Neural progenitor cell (in vitro differentiated cells): ENCODE data around the gene CRY2. TPM values are rescaled to one million over a fixed set of nuclear protein-coding genes. Genes with fewer than 3 reads are reported as not detected.

Experiments used
- DNase-seq: peaks from one replicate; pipeline ENCODE4 v3.0.0-alpha.2; 2016; ENCODE audit warnings: low spot score
- H2AFZ ChIP-seq: fragments of 200-600 bp; sonication (generic); replicated peaks from 2 replicates; pipeline ENCODE4 v1.6.1; 2016; ENCODE audit warnings: antibody characterized with exemption
- H3F3A ChIP-seq: fragments of 200-600 bp; sonication (generic); 2 replicates; pipeline ENCODE4 v1.6.1; 2016; ENCODE audit warnings: antibody characterized with exemption, low read depth
- H3K27ac ChIP-seq: fragments of 200-600 bp; sonication (generic); 2 replicates; pipeline ENCODE4 v1.5.1; 2016; ENCODE audit warnings: mild to moderate bottlenecking
- H3K27me3 ChIP-seq: fragments of 200-600 bp; sonication (generic); 2 replicates; pipeline ENCODE4 v1.6.1; 2016; ENCODE audit warnings: mild to moderate bottlenecking, moderate library complexity
- H3K36me3 ChIP-seq: fragments of 200-600 bp; sonication (generic); 2 replicates; pipeline ENCODE4 v1.5.1; 2016
- H3K4me1 ChIP-seq: fragments of 200-600 bp; sonication (generic); 2 replicates; pipeline ENCODE4 v1.6.1; 2016; ENCODE audit warnings: mixed run types
- H3K4me2 ChIP-seq: fragments of 200-600 bp; sonication (generic); 2 replicates; pipeline ENCODE4 v1.6.1; 2016
- H3K4me3 ChIP-seq: fragments of 200-600 bp; sonication (generic); 2 replicates; pipeline ENCODE4 v1.5.1; 2016
- H3K79me2 ChIP-seq: fragments of 200-600 bp; sonication (generic); 2 replicates; pipeline ENCODE4 v1.6.1; 2016; ENCODE audit warnings: low read depth
- H3K9ac ChIP-seq: fragments of 200-600 bp; sonication (generic); 2 replicates; pipeline ENCODE4 v1.6.1; 2016
- H3K9me3 ChIP-seq: fragments of 200-600 bp; sonication (generic); 2 replicates; pipeline ENCODE4 v1.5.1; 2016; ENCODE audit warnings: low read depth
- H4K20me1 ChIP-seq: fragments of 200-600 bp; sonication (generic); 2 replicates; pipeline ENCODE4 v1.6.1; 2016; ENCODE audit warnings: low read depth
- H3K27ac Mint-ChIP-seq: 3 replicates; pipeline ENCODE4 v1.8.0; 2021; ENCODE audit warnings: mixed read lengths
- H3K27me3 Mint-ChIP-seq: 2 replicates; pipeline ENCODE4 v1.8.0; 2022; ENCODE audit warnings: low read depth, mild to moderate bottlenecking, inconsistent platforms, moderate library complexity, mixed read lengths; ENCODE audit not compliant: insufficient read depth
- H3K36me3 Mint-ChIP-seq: 3 replicates; pipeline ENCODE4 v1.8.0; 2021; ENCODE audit warnings: mixed read lengths
- H3K4me1 Mint-ChIP-seq: 3 replicates; pipeline ENCODE4 v1.8.0; 2021; ENCODE audit warnings: mixed read lengths
- H3K4me3 Mint-ChIP-seq: 3 replicates; pipeline ENCODE4 v1.8.0; 2021; ENCODE audit warnings: mild to moderate bottlenecking, moderate library complexity, mixed read lengths
- H3K9me3 Mint-ChIP-seq: 3 replicates; pipeline ENCODE4 v1.8.0; 2020; ENCODE audit warnings: mixed read lengths
- EZH2 ChIP-seq: fragments of 200-600 bp; sonication (generic); IDR thresholded peaks from 2 replicates; pipeline ENCODE4 v1.6.1; 2017; ENCODE audit warnings: antibody characterized with exemption, mild to moderate bottlenecking, moderate library complexity
- EZH2phosphoT487 ChIP-seq: fragments of 200-600 bp; sonication (generic); IDR thresholded peaks from 2 replicates; pipeline ENCODE4 v1.6.1; 2017; ENCODE audit warnings: antibody characterized with exemption
- total RNA-seq: library from RNA; depleted of rRNA; stranded (reverse); fragments of >200 nt; gene quantifications from 2 replicates; pipeline ENCODE4 v1.2.3, GENCODE V29; 2015; ENCODE audit warnings: low replicate concordance
- TF ChIP-seq, protein P1 (sequence below): fragments of 200-600 bp; sonication (generic); IDR thresholded peaks from 2 replicates; pipeline ENCODE4 v1.5.1; 2017; ENCODE audit warnings: antibody characterized with exemption, mild to moderate bottlenecking

CRY2 gene
- total RNA-seq, 1 donor from 2014 or later, result 15.8 TPM

DNA sequence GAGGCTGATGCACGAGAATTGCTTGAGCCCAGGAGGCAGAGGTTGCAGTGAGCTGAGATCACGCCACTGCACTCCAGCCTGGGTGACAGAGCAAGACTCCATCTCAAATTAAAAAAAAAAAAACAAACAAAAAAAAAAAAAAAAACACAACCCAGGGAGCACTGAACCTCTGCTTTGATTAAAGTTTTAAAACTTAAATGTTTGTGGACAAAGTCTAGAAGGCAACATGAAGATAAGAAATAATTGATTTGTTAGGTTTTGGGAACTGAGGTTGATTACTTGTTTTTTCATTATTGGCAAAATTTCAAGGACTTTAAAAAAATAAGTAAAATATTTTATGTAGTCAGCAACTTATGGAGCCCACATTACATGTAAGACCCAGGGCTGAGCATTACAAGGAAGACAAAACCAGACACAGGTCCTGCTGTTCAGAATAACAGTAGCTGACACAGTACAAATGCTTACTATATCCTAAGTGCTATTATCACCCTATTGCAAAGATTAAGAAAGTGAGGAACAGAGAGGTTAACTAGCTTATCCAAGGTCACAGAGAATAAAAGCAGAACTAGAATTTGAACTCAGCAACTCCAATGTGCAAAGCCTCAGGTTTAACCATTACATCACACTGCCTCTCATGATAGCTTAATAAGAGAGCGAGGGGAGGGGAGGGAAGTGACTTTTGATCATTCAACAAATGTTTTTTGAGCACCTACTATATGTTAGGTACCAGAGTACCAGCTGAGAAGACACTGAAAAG is 2.3 kb upstream of the CRY2 start:
- Mint-ChIP-seq H3K36me3 (no peaks in the 10 kb centered on the region), H3K27me3 (peaks cover 13% of the 10 kb centered on the region), H3K4me3 (no peak overlapping the region), H3K27ac (no peak overlapping the region), H3K4me1 (peaks cover 18% of the 10 kb centered on the region), H3K9me3 (no peaks in the 10 kb centered on the region)
- TF ChIP-seq EZH2 (no peak), EZH2phosphoT487 (no peak)
- TF ChIP-seq, protein P1, sequence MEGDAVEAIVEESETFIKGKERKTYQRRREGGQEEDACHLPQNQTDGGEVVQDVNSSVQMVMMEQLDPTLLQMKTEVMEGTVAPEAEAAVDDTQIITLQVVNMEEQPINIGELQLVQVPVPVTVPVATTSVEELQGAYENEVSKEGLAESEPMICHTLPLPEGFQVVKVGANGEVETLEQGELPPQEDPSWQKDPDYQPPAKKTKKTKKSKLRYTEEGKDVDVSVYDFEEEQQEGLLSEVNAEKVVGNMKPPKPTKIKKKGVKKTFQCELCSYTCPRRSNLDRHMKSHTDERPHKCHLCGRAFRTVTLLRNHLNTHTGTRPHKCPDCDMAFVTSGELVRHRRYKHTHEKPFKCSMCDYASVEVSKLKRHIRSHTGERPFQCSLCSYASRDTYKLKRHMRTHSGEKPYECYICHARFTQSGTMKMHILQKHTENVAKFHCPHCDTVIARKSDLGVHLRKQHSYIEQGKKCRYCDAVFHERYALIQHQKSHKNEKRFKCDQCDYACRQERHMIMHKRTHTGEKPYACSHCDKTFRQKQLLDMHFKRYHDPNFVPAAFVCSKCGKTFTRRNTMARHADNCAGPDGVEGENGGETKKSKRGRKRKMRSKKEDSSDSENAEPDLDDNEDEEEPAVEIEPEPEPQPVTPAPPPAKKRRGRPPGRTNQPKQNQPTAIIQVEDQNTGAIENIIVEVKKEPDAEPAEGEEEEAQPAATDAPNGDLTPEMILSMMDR, result no peak
- no peaks in the 10 kb centered on the region for H3K9me3 ChIP-seq
- DNase-seq, result no peak
- no peaks in the 10 kb centered on the region for H3K36me3 ChIP-seq
- peaks cover 7% of the 10 kb centered on the region for H3K4me1 ChIP-seq
- peaks cover 24% of the 10 kb centered on the region for H4K20me1 ChIP-seq
- no peak overlapping the region for H2AFZ ChIP-seq
- peaks cover 20% of the 10 kb centered on the region for H3K79me2 ChIP-seq
- no peak overlapping the region for H3K4me2 ChIP-seq
- H3K27ac ChIP-seq, result no peak overlapping the region
- H3K27me3 ChIP-seq, result peaks cover 39% of the 10 kb centered on the region
- H3K9ac ChIP-seq, result no peak overlapping the region
- no peaks in the 10 kb centered on the region for H3F3A ChIP-seq
- H3K4me3 ChIP-seq, result no peak overlapping the region

DNA sequence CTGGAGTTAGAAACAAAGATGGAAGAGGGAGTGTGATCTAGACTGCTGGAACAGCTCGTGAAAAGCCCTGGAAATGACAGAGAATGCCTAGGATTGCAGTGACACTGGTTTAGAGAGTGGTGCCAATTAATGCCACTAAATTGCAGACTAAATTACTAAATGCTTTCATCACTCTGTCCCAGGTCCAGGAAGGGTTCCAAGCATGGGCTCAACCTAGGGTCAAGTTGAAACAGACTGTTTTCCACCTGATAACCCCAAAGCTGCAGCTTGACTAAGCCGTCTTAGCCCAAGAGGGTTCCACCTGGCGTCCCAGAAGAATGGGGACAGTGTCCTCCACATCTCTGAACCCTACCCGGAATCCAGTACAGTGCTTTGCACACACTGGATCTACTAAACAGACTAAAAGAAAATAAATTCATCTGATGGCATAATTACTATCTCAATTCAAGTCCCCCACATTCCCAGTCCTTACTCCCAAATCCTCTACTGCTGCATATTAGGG is 1.1 kb upstream of the CRY2 start:
- peak overlapping the region; percentile 11 for H3K4me3 Mint-ChIP-seq
- no peak for DNase-seq
- Histone ChIP-seq H3K79me2 (peaks cover 20% of the 10 kb centered on the region), H3K27ac (no peak overlapping the region), H3K4me2 (no peak overlapping the region), H2AFZ (no peak overlapping the region), H3K4me3 (no peak overlapping the region), H3F3A (no peaks in the 10 kb centered on the region), H3K9me3 (no peaks in the 10 kb centered on the region), H4K20me1 (peaks cover 36% of the 10 kb centered on the region), H3K9ac (no peak overlapping the region), H3K27me3 (peaks cover 39% of the 10 kb centered on the region), H3K4me1 (peaks cover 7% of the 10 kb centered on the region), H3K36me3 (no peaks in the 10 kb centered on the region)
- no peaks in the 10 kb centered on the region for H3K36me3 Mint-ChIP-seq
- TF ChIP-seq EZH2phosphoT487 (no peak), EZH2 (no peak)
- TF ChIP-seq, protein P1, result no peak
- H3K4me1 Mint-ChIP-seq, result peaks cover 22% of the 10 kb centered on the region
- no peak overlapping the region for H3K27ac Mint-ChIP-seq
- H3K27me3 Mint-ChIP-seq, result peaks cover 13% of the 10 kb centered on the region
- no peaks in the 10 kb centered on the region for H3K9me3 Mint-ChIP-seq

DNA sequence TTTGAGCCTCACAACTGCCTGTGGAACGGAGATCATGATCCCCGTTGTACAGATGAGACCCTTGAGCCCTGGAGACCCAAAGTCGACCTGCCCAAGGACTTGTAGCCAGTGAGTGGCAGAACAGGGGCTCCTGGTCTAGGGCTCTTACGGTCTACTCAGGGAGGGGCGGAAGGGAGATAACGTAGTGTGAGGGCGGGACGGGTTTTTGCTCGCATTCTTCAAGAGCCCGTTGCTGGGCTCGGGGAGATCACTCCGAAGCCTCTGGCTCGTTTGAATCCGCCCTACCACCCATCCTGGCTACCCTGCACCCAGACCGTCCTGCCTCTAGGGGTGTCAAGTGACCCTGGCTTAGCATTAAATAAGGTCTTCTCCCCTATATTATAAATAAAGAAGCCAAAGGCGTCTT is 639 bp downstream of the CRY2 start:
- Histone ChIP-seq H3K27me3 (peaks cover 39% of the 10 kb centered on the region), H3K4me1 (peaks cover 7% of the 10 kb centered on the region), H3K79me2 (peaks cover 23% of the 10 kb centered on the region), H3F3A (peaks cover 7% of the 10 kb centered on the region), H3K36me3 (no peaks in the 10 kb centered on the region), H2AFZ (peak overlapping the region; percentile 64), H3K4me3 (peak overlapping the region; percentile 86), H3K9ac (peak overlapping the region; percentile 73), H4K20me1 (peaks cover 52% of the 10 kb centered on the region), H3K9me3 (no peaks in the 10 kb centered on the region), H3K4me2 (peak overlapping the region; percentile 85), H3K27ac (no peak overlapping the region)
- Mint-ChIP-seq H3K36me3 (no peaks in the 10 kb centered on the region), H3K4me3 (peak overlapping the region; percentile 88), H3K27ac (no peak overlapping the region), H3K4me1 (peaks cover 24% of the 10 kb centered on the region), H3K27me3 (peaks cover 13% of the 10 kb centered on the region), H3K9me3 (no peaks in the 10 kb centered on the region)
- no peak for TF ChIP-seq EZH2
- TF ChIP-seq, protein P1, result no peak
- TF ChIP-seq EZH2phosphoT487, result no peak
- DNase-seq, result peak; percentile 71
